CMK (cell line): Measurements from ENCODE around the gene MICU2.
"Not testable (repeated sequence)": the region's sequence is repeated elsewhere in the genome, so short reads cannot be mapped to it uniquely, and the experiment has no call there.

ENCODE experiments used
- DNase-seq: peaks from one replicate; pipeline ENCODE4 v3.0.0-alpha.2; 2010; ENCODE audit warnings: low read depth

The MICU2 gene

DNA sequence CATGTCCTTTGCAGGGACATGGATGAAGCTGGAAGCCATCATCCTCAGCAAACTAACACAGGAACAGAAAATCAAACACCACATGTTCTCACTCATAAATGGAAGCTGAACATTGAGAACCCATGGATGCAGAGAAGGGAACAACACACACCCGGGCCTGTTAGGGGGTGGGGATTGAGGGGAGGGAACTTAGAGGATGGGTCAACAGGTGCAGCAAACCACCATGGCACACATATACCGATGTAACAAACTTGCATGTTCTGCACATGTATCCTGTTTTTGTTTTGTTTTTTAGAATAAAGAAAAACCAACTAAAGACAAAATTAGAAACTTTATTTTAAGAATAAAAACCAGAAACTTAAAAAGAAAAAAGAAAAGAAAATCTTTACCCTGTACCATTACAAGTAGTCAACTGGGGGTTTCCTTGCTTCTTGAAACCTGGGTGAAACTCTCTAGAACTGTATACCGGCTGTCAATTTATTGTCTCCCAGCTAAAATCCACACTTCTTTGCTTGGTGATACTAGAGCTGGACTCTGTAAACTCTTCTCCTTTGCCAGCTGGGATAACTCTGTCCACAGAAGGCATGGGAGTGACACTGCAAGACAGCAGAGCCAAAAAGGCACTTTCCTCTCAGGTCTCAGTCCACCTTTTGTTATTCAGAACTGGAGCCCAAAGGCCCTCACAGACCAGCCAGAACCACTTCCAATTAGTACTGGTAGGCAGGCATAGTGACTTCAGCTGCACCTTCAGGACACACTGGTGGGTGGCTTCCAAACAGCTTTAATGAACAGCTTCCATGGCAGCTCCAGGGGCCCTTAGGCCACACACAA lies 9.0 kb downstream of the MICU2 start:
- no peak for DNase-seq

DNA sequence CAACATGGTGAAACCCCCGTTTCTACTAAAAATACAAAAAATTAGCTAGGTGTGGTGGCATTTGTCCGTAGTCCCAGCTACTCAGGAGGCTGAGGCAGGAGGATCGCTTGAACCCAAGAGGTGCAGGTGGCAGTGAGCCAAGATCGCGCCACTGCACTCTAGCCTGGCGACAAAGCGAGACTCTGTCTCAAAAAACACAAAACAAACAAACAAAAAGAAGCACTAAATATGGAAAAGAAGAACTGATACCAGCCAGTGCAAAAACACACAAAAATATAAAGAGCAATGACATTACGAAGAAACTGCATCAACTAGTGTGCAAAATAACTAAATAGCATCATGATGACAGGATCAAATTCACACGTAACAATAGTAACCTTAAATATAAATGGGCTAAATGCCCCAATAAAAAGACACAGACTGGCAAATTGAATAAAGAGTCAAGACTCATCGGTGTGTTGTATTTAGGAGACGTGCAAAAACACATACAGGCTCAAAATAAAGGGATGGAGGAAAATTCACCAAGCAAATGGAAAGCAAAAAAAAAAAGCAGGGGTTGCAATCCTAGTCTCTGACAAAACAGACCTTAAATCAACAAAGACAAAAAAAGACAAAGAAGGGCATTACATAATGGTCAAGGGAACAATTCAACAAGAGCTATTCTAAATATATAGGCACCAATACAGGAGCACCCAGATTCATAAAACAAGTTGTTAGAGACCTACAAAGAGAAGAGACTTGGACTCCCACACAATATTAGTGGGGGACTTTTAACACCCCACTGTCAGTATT lies 13.1 kb downstream of the MICU2 start:
- not testable (repeated sequence) for DNase-seq

DNA sequence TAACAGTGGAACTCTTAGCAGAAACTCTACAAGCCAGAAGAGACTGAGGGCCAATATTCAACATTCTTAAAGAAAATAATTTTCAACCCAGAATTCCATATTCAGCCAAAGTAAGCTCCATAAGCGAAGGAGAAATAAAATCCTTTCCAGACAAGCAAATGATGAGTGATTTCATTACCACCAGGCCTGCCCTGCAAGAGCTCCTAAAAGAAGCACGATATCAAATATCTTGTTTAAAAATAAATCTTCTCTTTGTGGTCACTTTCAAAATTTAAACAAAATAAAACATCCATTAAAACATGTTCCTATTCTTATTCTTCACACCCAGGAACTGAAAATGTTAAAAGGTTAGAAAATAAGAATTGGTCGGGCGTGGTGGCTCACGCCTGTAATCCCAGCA lies 13.7 kb downstream of the MICU2 start:
- no peak for DNase-seq

DNA sequence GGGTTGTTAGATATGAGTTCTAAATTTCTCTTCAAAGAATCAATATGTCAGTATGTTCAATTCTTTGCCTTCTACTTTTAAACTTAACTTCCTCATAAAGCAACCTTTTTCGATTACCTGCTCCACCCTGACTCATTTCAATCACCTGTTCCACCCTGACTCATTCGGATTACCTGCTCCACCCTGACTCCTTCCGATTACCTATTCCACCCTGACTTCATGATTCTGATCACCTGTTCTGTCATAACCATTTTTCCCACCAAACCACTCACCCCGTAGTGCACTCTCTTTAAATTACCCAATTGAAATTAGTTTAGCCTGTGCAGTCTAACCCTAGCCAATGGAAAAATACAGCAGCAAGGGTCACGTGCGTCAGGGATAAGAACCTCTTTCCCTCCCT lies 14.5 kb downstream of the MICU2 start:
- DNase-seq: not testable (repeated sequence)

DNA sequence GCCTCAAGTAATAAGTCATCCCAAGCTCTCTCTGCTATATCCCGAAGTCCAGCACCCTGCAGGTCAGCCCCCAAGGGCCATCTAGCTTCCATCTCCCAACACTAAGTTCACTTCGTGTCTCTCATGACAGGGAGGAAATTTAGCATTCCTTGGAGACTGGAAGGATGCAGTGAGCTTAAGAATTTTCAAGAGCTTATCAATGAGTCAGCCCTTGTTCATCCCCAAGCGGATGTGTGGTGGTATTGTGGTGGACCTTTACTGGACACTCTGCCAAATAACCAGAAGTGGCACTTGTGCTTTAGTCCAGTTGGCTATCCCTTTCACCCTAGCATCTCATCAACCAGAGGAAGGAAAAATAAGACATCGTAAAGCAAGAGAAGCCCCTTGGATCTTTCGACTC lies 15.6 kb downstream of the MICU2 start:
- not testable (repeated sequence) for DNase-seq

DNA sequence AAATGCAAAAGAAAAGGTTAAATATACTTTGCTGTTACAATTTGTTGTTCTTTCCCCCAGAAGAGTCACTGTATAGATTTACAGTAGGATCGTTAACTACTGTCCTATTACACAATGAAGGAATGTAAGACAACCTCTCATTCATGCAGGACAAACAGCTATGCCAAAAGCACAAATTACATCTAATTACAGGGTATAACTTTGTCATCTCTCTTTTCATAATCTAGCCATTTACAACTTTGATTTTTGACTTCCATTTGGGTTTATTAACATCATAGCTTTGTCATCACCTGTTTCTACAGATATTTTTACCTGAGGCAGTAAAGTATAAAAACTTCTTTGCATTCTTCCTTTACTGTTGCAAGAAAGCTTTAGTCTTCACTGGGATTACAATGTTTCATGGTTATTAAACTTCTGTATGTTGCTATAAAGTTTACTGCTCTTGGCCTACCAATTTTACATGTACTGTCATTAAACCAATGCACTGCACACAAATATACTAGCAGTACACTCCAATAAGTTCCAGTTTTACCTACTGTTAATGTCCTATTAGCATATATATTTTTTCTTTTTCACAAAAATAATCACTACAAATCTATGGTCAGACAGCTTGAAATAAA lies 18.9 kb downstream of the MICU2 start:
- no peak for DNase-seq

DNA sequence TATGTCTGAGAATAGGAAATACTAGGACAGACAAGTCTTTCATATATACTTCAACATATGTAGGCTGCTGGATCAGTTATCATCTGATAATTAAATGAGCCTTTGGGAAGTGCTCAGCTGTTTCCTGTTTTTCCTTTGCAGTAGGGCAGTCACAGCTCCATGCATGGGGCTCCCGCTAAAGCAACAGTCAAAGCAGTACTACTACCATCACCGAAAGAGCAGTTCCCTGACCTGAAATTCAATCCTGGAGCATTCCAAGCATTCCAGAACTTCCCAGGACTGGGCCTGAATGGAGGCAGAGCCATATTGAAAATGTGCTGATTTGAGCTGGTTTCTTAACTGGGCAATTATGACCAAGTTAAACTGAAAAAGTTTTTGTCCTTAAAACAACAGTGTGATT lies 20.5 kb downstream of the MICU2 start:
- DNase-seq: no peak

DNA sequence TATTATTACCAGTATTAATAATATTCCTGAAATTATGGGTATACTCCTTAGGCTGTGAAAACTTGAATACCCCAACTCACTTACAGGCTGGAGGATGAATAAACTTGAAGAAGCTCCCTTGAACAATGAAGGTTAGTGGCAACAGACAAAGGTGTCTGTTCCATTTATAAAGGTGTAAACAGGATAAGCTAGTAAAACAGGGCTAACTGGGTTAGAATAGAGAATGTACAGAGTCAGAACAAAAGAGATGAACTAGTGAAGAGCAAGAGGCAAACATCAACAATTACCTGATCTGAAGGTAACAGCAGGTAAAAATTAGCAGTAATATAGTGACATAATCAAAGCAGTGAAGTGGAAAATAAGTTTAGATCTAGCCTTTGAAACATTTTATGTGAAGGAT lies 23.2 kb downstream of the MICU2 start:
- DNase-seq: no peak

DNA sequence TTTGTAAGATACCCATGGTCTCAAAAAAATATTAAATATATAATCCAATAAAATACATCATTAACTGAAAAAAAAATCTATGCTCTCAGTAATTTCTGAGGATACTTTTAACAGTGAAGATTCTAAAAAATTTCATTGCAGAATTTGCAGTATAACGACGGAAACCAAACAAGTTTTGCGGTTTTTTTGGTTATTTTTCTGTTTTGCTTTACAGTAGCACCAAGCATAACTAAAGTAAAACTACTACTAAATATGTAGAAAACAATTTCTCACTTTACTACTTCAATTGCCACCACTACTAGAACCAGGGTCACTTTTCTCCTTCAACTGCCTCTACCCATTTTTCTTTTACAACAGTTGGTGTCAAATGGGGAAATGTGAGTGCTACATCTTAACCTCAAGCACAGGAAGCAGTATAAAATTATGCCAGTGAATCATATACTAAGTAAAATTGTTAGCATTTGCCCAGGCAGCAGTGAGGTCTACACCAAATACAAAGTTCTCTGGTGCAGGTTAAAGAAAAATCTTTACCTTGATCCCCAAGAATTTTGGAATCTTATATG lies 24.1 kb downstream of the MICU2 start:
- no peak for DNase-seq

DNA sequence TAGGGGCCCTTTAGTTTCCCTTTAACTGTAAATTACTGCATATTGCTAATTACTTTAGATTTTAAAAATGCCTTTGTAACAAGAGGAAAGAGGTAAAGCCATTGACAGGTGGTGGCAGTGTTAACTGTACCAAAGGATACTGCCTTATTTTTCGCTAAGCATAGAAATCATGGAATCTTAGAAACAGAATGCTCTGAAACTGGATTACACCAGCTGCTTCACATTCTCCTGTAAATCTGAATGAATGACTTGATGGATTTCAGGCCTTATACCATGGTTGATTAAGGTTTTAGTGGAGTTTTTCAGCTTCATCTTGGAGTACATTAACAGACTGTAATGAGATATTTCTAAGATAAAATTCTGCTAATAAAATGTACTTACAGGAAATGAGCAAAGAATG lies 25.2 kb downstream of the MICU2 start:
- no peak for DNase-seq

DNA sequence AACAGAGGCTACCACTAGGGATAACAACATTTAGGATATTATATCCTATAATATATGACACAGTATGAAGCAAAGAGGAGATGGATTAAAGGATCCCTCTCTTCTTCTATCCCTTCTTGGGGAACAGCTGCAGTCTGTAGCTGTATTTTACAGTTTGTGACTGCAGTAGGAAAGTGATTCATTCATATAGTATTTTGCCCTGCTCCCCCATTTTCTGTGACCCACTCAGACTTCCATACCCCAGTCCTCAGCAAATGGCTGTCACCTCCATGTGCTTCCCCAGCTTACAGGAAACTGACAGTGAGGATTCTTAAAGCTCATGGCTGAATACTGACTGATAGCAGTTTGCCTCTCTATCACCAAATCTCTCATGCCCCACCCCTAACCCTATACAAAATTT lies 27.5 kb downstream of the MICU2 start:
- no peak for DNase-seq

DNA sequence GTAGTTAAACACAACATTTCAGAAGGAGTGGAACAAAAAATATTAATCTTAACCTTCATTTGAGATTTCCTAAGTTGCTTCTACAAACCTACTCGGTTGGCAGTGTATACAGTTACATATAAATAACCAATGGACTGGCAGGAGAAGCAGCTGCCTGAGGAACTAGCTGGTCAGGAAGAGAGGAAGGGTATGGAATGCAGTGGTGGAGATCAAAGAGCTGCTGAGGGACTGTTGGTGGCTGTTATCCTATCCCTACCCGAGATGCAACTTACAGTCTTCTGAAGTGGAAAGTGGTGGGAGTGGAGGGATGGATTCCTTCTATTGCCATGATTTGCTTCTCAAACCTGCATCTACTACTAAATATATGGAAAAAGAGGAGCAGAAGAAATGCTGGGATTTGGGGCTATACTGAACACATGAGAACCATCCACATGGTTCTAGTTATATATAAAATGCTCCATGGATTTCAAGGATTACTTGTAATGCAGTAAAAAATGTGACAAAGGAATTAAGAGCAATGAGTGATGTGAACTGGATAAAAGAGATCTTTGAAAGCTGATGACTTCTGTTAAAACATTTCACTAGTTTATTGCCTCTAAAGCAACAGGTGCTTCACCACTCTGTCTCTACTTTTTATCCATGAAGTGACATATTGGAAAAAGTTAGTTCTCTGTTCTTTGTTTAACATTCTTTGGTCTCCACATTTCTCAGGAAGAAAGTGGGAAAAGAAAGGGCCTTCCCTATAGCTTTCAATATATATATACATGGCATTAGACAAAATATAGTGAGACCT lies 29.9 kb downstream of the MICU2 start:
- DNase-seq: no peak

DNA sequence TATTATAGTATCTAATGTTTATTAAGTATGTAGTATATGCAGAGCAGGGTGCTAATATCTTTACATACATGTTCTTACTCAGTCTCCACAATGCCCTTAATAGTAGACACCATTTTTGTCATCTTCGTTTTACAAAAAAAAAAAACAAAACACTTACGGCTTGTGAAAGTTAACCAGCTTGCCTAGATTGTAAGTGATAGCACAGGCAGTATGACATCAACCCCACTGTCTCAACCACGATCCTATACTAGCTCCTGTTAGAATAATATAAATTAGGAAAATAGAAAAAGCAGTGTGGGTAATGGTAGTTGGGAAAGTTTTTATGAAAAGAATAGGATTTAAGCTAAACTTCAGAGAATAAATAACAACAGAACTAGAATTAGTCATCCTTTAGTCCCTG lies 34.3 kb downstream of the MICU2 start:
- no peak for DNase-seq

DNA sequence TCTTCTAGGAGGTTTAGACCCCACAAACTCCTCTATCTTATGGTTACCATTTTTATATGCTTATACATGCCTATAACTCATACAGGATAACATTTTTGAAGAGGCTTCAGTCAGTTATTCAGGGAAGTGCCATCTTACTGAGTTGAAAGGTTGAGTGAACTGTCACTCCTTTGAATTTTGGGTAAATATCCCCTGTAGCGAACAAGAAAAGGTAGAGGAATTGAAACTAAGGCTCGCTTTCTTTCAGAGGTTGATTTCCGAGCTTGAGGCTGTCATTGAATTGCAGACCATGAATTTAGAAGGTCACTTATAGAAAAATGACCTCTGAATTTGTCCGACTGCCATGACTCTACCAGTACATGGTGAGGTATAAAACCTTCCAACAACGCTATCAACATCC lies 35.1 kb downstream of the MICU2 start:
- no peak for DNase-seq

DNA sequence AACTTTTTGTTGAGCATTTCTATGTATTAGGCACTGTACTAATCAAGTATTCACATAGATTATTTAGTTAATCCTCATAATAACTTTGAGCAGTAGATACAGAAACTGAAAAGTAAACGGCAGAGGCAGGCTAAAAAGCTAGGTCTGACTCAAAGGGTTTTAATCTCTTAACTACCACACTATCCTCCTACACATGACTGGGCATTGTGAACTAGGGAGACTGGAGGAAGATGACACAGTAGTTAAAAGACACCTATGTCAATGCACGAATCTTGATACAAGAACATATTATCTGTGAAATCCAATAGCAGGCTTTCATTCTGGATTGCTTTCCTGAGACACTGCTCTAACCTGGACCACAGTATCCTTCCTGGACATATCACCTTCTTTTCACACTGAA lies 36.3 kb downstream of the MICU2 start:
- no peak for DNase-seq

DNA sequence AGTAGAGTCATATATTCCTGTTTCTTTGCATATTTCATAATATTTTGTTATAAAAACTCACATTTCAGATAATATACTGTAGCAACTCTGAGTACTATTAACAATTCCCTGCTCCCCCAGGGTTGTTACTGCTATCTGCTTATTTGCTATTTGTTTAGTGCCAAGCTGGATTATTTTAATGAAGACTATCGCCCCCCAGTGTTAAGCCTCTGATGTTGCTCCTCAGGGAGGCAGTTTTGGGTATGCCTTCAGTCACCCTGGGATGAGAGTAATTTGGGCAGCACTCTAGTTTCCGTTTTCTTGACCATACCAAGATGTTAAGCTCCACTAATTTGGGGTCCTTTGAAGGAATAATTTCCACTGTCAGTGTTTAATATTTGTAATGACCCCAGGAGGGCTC lies 46.0 kb downstream of the MICU2 start:
- DNase-seq: no peak

DNA sequence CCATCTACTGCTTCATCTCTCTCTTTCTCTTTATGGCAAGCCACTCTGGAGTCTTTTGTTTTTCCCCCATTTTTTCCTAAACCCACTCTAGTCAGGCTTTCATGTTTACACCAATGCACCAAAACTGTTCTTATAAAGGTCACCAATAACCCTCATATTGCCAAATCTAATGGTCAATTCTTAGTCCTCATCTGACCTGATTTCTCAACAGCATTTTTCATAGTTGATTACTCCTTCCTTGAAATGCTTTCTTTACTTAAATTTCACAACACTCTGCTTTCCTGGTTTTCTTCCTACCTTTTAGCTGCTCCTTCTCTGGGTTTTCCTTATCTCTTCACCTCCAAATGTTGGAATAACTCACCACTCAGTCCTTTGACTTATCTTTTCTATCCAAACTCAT lies 47.9 kb downstream of the MICU2 start:
- DNase-seq: no peak

DNA sequence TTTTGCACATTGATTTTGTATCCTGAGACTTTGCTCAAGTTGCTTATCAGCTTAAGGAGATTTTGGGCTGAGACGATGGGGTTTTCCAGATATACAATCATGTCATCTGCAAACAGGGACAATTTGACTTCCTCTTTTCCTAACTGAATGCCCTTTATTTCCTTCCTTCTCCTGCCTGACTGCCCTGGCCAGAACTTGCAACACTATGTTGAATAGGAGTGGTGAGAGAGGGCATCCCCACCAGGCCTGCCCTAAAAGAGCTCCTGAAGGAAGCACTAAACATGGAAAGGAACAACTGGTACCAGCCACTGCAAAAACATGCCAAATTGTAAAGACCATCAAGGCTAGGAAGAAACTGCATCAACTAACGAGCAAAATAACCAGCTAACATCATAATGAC lies 50.7 kb downstream of the MICU2 start:
- not testable (repeated sequence) for DNase-seq

DNA sequence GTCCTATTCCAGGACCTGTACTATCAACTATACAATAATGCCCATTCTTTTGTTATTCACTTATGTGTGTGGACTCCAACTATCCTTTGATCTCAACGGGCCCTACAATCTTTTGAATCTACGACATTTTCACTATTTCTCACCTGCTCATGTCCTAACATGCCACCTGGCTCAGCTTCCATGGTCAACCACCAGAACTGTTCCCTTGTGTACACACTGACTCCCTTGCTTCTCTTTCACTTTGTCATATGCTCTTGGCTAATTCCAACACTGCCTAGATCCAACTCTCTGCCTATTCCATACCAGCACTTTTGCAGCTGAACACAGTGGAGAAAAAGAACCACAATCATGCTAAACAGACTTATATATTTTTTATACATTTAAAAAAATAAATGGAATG lies 53.1 kb downstream of the MICU2 start:
- DNase-seq: no peak

DNA sequence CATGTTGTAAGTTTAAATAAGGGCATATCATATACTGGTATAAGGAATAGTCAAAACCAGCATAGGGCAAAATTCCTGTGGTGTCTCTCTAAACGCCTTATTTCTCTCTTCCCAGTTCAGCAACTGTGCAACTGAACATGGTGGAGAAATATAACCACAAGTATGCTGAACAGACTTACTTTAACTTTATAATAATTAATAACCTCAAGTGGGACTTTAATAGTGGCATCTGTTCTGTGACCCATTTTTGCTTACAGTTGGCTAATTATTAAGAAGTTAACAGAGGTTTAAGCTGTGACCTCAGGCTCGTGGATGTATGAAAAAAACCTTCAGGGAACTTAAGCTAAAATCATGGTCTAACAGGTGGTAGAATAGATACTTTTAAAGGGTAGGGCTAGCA lies 54.3 kb downstream of the MICU2 start:
- no peak for DNase-seq

DNA sequence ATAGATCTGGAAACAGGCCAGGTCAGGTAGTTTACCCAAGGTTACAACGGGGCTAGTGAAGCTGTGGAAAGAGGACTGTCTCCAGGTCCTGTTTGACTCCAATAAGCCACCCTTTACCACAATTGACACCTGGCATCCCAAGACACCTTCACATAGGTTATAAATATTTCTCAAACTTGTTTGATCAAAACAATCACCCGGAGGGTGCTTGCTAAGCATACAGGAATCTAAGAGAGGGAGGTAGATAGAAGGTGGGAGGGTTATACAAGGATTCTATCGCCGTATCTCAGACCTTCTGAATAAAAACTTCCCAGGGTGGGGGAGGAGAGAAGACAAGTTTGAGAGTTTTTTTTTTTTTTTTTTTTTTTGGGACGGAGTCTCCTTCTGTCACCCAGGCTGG lies 55.4 kb downstream of the MICU2 start:
- no peak for DNase-seq

DNA sequence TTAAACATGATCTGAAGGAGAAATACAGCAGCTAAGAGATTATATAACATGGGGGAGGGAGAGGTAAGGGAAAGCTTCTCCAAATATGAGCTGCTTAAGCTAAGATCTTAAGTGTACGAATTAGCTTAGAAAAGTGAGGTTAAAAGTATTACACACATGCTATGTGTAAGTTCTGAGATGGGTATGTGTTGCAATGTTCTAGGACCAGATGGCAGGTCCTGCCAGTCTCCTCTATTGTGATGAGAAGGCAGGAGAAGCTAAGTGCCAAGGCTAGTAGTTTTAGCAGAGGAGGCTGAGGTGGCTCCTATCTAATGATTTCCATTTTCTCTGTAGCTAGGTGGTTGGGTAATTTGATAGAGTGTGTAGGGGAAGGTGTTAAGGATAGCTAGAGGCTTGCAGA lies 57.6 kb downstream of the MICU2 start:
- DNase-seq: no peak
